SK-N-SH (cell line): ENCODE measurements around the gene SLC35B4. TPM values are rescaled to one million over a fixed set of nuclear protein-coding genes. Genes with fewer than 3 reads are reported as not detected.

Source experiments
- CTCF ChIA-PET: fragments of 300-600, 350-600 bp; formaldehyde crosslinking; extraction: SDS; loops from one replicate; lab custom pipeline; 2021; lab: Yijun Ruan, JAX
- POLR2A ChIA-PET: fragments of 350-600 bp; sonication (Branson Sonifier 250); formaldehyde crosslinking; extraction: SDS; loops from one replicate; lab custom pipeline; 2020; ENCODE audit warnings: antibody characterized with exemption, inconsistent platforms; lab: Yijun Ruan, JAX
- DNase-seq: peaks from one replicate; pipeline ENCODE4 v3.0.0; 2012
- H2AFZ ChIP-seq: fragments of 200-600 bp; sonication (generic); 2 replicates; pipeline ENCODE4 v1.8.1; 2016; ENCODE audit warnings: antibody characterized with exemption, mild to moderate bottlenecking, low read depth
- H3F3A ChIP-seq: fragments of 200-600 bp; sonication (generic); replicated peaks from 2 replicates; pipeline ENCODE3; 2016; ENCODE audit warnings: antibody characterized with exemption, mild to moderate bottlenecking; ENCODE audit not compliant: insufficient read depth
- H3K27ac ChIP-seq, 2 experiments: fragments of 200-500 bp in 1 of 2; fragments of 200-600 bp in 1 of 2; sonication (Bioruptor generic) in 1 of 2; sonication (generic), shearing (Covaris generic) in 1 of 2; 2 replicates each; pipeline versions ENCODE4 v1.5.1 to v1.6.1; 2014 to 2016; ENCODE audit warnings: low read depth in 2 of 2, inconsistent platforms in 1 of 2, low read length in 1 of 2, mild to moderate bottlenecking in 1 of 2, mixed read lengths in 1 of 2
- H3K27me3 ChIP-seq: fragments of 200-600 bp; sonication (generic), shearing (Covaris generic); 2 replicates; pipeline ENCODE4 v1.6.1; 2016; ENCODE audit warnings: mixed run types; ENCODE audit not compliant: insufficient read depth
- H3K36me3 ChIP-seq, 2 experiments: fragments of 200-500 bp in 1 of 2; fragments of 200-600 bp in 1 of 2; sonication (Bioruptor generic) in 1 of 2; sonication (generic) in 1 of 2; replicated peaks in 1 of 2; 2 replicates each; pipeline versions ENCODE3 to v1.5.1; 2014 to 2016; ENCODE audit warnings: low read length in 1 of 2, mild to moderate bottlenecking in 1 of 2; ENCODE audit not compliant: insufficient read depth in 2 of 2, control insufficient read depth in 1 of 2
- H3K4me1 ChIP-seq, 2 experiments: fragments of 200-500 bp in 1 of 2; fragments of 200-600 bp in 1 of 2; sonication (Bioruptor generic) in 1 of 2; sonication (generic), shearing (Covaris generic) in 1 of 2; 2 replicates each; pipeline versions ENCODE4 v1.5.1 to v1.6.1; 2014 to 2016; ENCODE audit warnings: low read depth in 1 of 2, low read length in 1 of 2, mixed run types in 1 of 2; ENCODE audit not compliant: insufficient read depth in 2 of 2, control insufficient read depth in 1 of 2
- H3K4me2 ChIP-seq: fragments of 200-600 bp; sonication (generic), shearing (Covaris generic); 2 replicates; pipeline ENCODE4 v1.6.1; 2017; ENCODE audit warnings: mixed run types
- H3K4me3 ChIP-seq, 2 experiments: fragments of 200-500 bp in 1 of 2; fragments of 200-600 bp in 1 of 2; sonication (Bioruptor generic) in 1 of 2; sonication (generic), shearing (Covaris generic) in 1 of 2; 2 replicates each; pipeline versions ENCODE4 v1.5.1 to v1.8.1; 2014 to 2016; ENCODE audit warnings: low read depth in 2 of 2, inconsistent platforms in 1 of 2, low read length in 1 of 2, mild to moderate bottlenecking in 1 of 2, mixed read lengths in 1 of 2, moderate library complexity in 1 of 2
- H3K79me2 ChIP-seq: fragments of 200-600 bp; sonication (generic); 2 replicates; pipeline ENCODE4 v1.8.1; 2017; ENCODE audit warnings: mild to moderate bottlenecking; ENCODE audit not compliant: insufficient read depth
- H3K9ac ChIP-seq: fragments of 200-600 bp; sonication (generic); 2 replicates; pipeline ENCODE4 v1.6.1; 2017; ENCODE audit warnings: mixed run types
- H3K9me2 ChIP-seq: fragments of 200-600 bp; sonication (generic); 2 replicates; pipeline ENCODE4 v1.6.1; 2017; ENCODE audit warnings: mixed run types
- H3K9me3 ChIP-seq: fragments of 200-600 bp; sonication (generic); 2 replicates; pipeline ENCODE4 v1.6.1; 2017; ENCODE audit warnings: mixed run types, mild to moderate bottlenecking, moderate library complexity
- H4K20me1 ChIP-seq: fragments of 200-600 bp; sonication (generic); 2 replicates; pipeline ENCODE4 v1.6.1; 2017; ENCODE audit warnings: mild to moderate bottlenecking, mixed run types; ENCODE audit not compliant: insufficient read depth
- EP300 ChIP-seq, 2 experiments: IDR thresholded peaks; 2 replicates each; pipeline versions ENCODE4 v1.4.0 to v1.6.1; 2012; ENCODE audit warnings: borderline replicate concordance in 1 of 2, low read depth in 1 of 2, low read length in 1 of 2
- EZH2phosphoT487 ChIP-seq: fragments of 200-600 bp; sonication (generic); IDR thresholded peaks from 2 replicates; pipeline ENCODE4 v1.6.1; 2017; ENCODE audit warnings: low read depth, mixed run types, mild to moderate bottlenecking, antibody characterized with exemption, moderate library complexity, borderline replicate concordance
- FOXJ3 ChIP-seq: sonication (generic); formaldehyde crosslinking; IDR thresholded peaks from 2 replicates; pipeline ENCODE4 v1.5.1; 2020; ENCODE audit warnings: mild to moderate bottlenecking, missing genetic modification reagents
- GATA2 ChIP-seq: sonication (generic); formaldehyde crosslinking; IDR thresholded peaks from 2 replicates; pipeline ENCODE4 v1.5.0; 2020; ENCODE audit warnings: mild to moderate bottlenecking, missing genetic modification reagents
- MXI1 ChIP-seq: IDR thresholded peaks from 2 replicates; pipeline ENCODE4 v1.6.1; 2012; ENCODE audit warnings: mild to moderate bottlenecking, low read depth, low read length, improper control_type of control experiment
- RCOR1 ChIP-seq: fragments of 150-350 bp; IDR thresholded peaks from 2 replicates; pipeline ENCODE4 v1.6.1; 2017; ENCODE audit warnings: antibody characterized with exemption, low read length
- REST ChIP-seq: IDR thresholded peaks from 2 replicates; pipeline ENCODE4 v1.6.1; 2012; ENCODE audit warnings: mild to moderate bottlenecking, low read depth, low read length, moderate library complexity
- RFX5 ChIP-seq: IDR thresholded peaks from 2 replicates; pipeline ENCODE4 v1.6.1; 2012; ENCODE audit warnings: mild to moderate bottlenecking, improper control_type of control experiment, low read length
- RXRA ChIP-seq: IDR thresholded peaks from 2 replicates; pipeline ENCODE4 v1.4.0; 2012; ENCODE audit warnings: low read depth, mild to moderate bottlenecking, borderline replicate concordance
- SIN3A ChIP-seq: IDR thresholded peaks from 2 replicates; pipeline ENCODE4 v1.6.1; 2012; ENCODE audit warnings: low read depth, mild to moderate bottlenecking, low read length, moderate library complexity, borderline replicate concordance
- TCF12 ChIP-seq: IDR thresholded peaks from 2 replicates; pipeline ENCODE4 v1.4.0; 2012
- WGBS: methylation state at CpG from one replicate; pipeline ENCODE4 v1.1.6; 2017; ENCODE audit warnings: low lambda C conversion rate; 5-methylcytosine and 5-hydroxymethylcytosine counted together
- polyA plus RNA-seq, 3 experiments: library from polyadenylated mRNA; depleted of rRNA; stranded (reverse); fragments of >200 nt; gene quantifications; 2 replicates each; pipeline ENCODE4 v1.2.3, GENCODE V29; 2012
- TF ChIP-seq, protein P1 (sequence below): IDR thresholded peaks from 2 replicates; pipeline ENCODE4 v1.4.0; 2012; ENCODE audit warnings: low read depth, borderline replicate concordance

SLC35B4 gene
- polyA plus RNA-seq, 1 of the 3 experiments (the other 2 are of a cell fraction): 19.3 TPM

DNA sequence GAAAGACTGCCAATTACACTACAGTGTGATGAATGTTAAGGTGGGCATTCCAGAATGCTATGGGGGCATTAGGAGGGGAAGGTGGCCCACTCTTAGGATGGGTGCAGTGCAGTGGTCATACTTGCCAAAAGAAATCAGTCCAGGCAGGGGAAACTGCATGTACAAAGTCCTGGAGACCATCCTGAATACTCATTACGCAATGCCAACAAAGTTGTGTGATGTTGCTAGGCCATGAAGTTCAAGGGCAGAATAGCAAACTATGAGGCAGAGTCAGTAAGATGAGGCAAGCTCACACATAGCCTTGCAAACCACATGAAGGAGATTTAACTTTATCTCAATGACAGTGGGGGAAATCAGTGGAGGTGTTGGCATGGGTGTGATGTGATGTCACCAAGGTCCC, 49.8 kb upstream of the SLC35B4 start (continued):
- TF ChIP-seq EZH2phosphoT487 (no peak), GATA2 (CRISPR knock-in tag) (no peak)

DNA sequence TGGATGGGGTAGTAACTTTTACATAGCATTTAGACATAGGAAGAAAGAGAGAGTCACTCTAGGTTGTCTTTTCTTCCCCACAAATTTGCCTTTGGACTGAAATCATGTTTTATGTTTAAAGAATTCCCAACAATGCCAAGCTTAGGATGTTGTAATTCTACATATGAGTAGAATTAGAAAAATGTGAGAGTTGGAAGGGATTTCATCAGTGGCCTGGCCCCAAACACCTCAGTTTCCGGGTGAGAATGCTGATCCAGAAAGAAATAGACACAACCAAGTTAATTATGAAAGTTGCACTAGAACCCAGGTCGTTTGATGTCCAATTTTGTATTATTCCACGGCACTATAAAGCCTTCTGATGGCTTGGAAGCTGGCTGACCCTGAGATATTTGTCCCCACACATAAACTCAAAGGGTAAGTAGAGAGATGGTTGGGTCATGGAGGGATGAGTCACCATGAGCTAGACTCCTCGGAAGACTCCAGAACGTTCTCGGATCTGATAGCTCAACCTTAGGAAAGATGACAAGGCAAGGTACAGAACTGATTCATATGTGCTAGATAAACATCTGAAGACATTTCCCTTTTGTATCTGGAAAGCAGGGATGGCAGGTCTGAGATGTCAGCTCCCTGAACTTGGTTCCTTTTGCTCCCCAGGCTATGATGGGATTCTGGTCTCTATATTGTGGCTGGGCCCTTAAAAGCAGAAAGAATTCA, 48.8 kb upstream of the SLC35B4 start:
- 43% methylated on average over 6 of the region's 6 CpGs for WGBS
- H3F3A ChIP-seq: peaks cover 17% of the 10 kb centered on the region
- no peaks in the 10 kb centered on the region for H3K9me2 ChIP-seq
- POLR2A ChIA-PET: no interaction called here
- H3K9me3 ChIP-seq: no peaks in the 10 kb centered on the region
- no peak overlapping the region for H3K27ac ChIP-seq
- no peak overlapping the region for H3K4me3 ChIP-seq
- H3K27me3 ChIP-seq: no peaks in the 10 kb centered on the region
- peaks cover 13% of the 10 kb centered on the region in 2 experiments for H3K4me1 ChIP-seq
- no peak for DNase-seq
- H3K36me3 ChIP-seq: no peaks in the 10 kb centered on the region
- CTCF ChIA-PET: interaction anchor here (0.8 to 3.9 kb wide), 7 partner anchors 8 to 149 kb away, joined by 3 to 20 read pairs (median 6); no protein-coding TSS in a partner anchor
- no peak for TF ChIP-seq RXRA
- TF ChIP-seq SIN3A: no peak
- no peak for TF ChIP-seq MXI1
- no peak for TF ChIP-seq RCOR1
- TF ChIP-seq, protein P1, sequence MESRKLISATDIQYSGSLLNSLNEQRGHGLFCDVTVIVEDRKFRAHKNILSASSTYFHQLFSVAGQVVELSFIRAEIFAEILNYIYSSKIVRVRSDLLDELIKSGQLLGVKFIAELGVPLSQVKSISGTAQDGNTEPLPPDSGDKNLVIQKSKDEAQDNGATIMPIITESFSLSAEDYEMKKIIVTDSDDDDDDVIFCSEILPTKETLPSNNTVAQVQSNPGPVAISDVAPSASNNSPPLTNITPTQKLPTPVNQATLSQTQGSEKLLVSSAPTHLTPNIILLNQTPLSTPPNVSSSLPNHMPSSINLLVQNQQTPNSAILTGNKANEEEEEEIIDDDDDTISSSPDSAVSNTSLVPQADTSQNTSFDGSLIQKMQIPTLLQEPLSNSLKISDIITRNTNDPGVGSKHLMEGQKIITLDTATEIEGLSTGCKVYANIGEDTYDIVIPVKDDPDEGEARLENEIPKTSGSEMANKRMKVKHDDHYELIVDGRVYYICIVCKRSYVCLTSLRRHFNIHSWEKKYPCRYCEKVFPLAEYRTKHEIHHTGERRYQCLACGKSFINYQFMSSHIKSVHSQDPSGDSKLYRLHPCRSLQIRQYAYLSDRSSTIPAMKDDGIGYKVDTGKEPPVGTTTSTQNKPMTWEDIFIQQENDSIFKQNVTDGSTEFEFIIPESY: no peak
- no peak for TF ChIP-seq FOXJ3 (CRISPR knock-in tag)
- TF ChIP-seq REST: no peak
- TF ChIP-seq EP300 (IDR thresholded peaks at IDR 0.05; ENCODE audit: borderline replicate concordance in 1 of 2, low read depth in 1 of 2, low read length in 1 of 2): no peak
- no peak for TF ChIP-seq TCF12
- no peak for TF ChIP-seq RFX5
- H3K4me2 ChIP-seq: no peak overlapping the region
- no peaks in the 10 kb centered on the region for H3K79me2 ChIP-seq
- no peak overlapping the region for H2AFZ ChIP-seq
- H4K20me1 ChIP-seq: no peaks in the 10 kb centered on the region
- H3K9ac ChIP-seq: no peak overlapping the region
